Measurements from ENCODE around the gene ABR. TPM values are rescaled to one million over a fixed set of nuclear protein-coding genes. Genes with fewer than 3 reads are reported as not detected.
A peak's percentile ranks its signal among the peaks of the same experiment; 100 is the strongest.

Gene ABR
- total RNA-seq, 1 donor from 2014 or later, result 110 TPM

- TF ChIP-seq CTCF (IDR thresholded peaks at IDR 0.05), result no peak
- no peaks in the 10 kb centered on the region for H3K27me3 Mint-ChIP-seq (ENCODE audit: unreplicated experiment)
- H3K9me3 Mint-ChIP-seq (ENCODE audit: unreplicated experiment), result no peaks in the 10 kb centered on the region
- no peak for DNase-seq (ENCODE audit: extremely low spot score, unreplicated experiment)
- no peak overlapping the region for H3K4me3 Mint-ChIP-seq (ENCODE audit: unreplicated experiment)
- peaks cover 30% of the 10 kb centered on the region for H3K36me3 Mint-ChIP-seq (ENCODE audit: unreplicated experiment)
- H3K4me1 Mint-ChIP-seq (ENCODE audit: unreplicated experiment), result no peaks in the 10 kb centered on the region
- H3K27ac Mint-ChIP-seq (ENCODE audit: unreplicated experiment), result no peak overlapping the region
These were observed 83.6 kb downstream of the ABR start for GRCh38 chr17:1096215-1096614.

- no peak for DNase-seq (ENCODE audit: extremely low spot score, unreplicated experiment)
- Mint-ChIP-seq H3K27me3 (ENCODE audit: unreplicated experiment) (no peaks in the 10 kb centered on the region), H3K4me3 (ENCODE audit: unreplicated experiment) (no peak overlapping the region), H3K36me3 (ENCODE audit: unreplicated experiment) (peaks cover 30% of the 10 kb centered on the region), H3K4me1 (ENCODE audit: unreplicated experiment) (no peaks in the 10 kb centered on the region), H3K9me3 (ENCODE audit: unreplicated experiment) (no peaks in the 10 kb centered on the region), H3K27ac (ENCODE audit: unreplicated experiment) (no peak overlapping the region)
- TF ChIP-seq CTCF (IDR thresholded peaks at IDR 0.05), result no peak
These were observed 84.0 kb downstream of the ABR start for GRCh38 chr17:1095853-1096173.

GRCh38 chr17:1095090-1095852, 84.5 kb downstream of the ABR start:
- H3K27me3 Mint-ChIP-seq (ENCODE audit: unreplicated experiment), result no peaks in the 10 kb centered on the region
- H3K4me3 Mint-ChIP-seq (ENCODE audit: unreplicated experiment), result no peak overlapping the region
- no peak for DNase-seq (ENCODE audit: extremely low spot score, unreplicated experiment)
- no peak overlapping the region for H3K27ac Mint-ChIP-seq (ENCODE audit: unreplicated experiment)
- no peak for TF ChIP-seq CTCF (IDR thresholded peaks at IDR 0.05)
- H3K9me3 Mint-ChIP-seq (ENCODE audit: unreplicated experiment), result no peaks in the 10 kb centered on the region
- H3K4me1 Mint-ChIP-seq (ENCODE audit: unreplicated experiment), result no peaks in the 10 kb centered on the region
- H3K36me3 Mint-ChIP-seq (ENCODE audit: unreplicated experiment), result peaks cover 33% of the 10 kb centered on the region

GRCh38 chr17:1094591-1094990, 85.2 kb downstream of the ABR start:
- peak overlapping the region; percentile 47 for H3K27ac Mint-ChIP-seq (ENCODE audit: unreplicated experiment)

GRCh38 chr17:1091900-1092299, 87.9 kb downstream of the ABR start:
- Mint-ChIP-seq H3K27ac (ENCODE audit: unreplicated experiment) (no peak overlapping the region), H3K4me3 (ENCODE audit: unreplicated experiment) (no peak overlapping the region), H3K36me3 (ENCODE audit: unreplicated experiment) (peaks cover 22% of the 10 kb centered on the region), H3K9me3 (ENCODE audit: unreplicated experiment) (no peaks in the 10 kb centered on the region), H3K4me1 (ENCODE audit: unreplicated experiment) (peaks cover 8% of the 10 kb centered on the region), H3K27me3 (ENCODE audit: unreplicated experiment) (no peaks in the 10 kb centered on the region)
- TF ChIP-seq CTCF (IDR thresholded peaks at IDR 0.05), result no peak
- DNase-seq (ENCODE audit: extremely low spot score, unreplicated experiment), result no peak

More at GRCh38 chr17:1094591-1094990, 85.2 kb downstream of the ABR start:
- H3K4me3 Mint-ChIP-seq (ENCODE audit: unreplicated experiment), result no peak overlapping the region
- H3K27me3 Mint-ChIP-seq (ENCODE audit: unreplicated experiment), result no peaks in the 10 kb centered on the region
- H3K36me3 Mint-ChIP-seq (ENCODE audit: unreplicated experiment), result peaks cover 34% of the 10 kb centered on the region
- DNase-seq (ENCODE audit: extremely low spot score, unreplicated experiment), result no peak
- no peak for TF ChIP-seq CTCF (IDR thresholded peaks at IDR 0.05)
- no peaks in the 10 kb centered on the region for H3K9me3 Mint-ChIP-seq (ENCODE audit: unreplicated experiment)
- no peaks in the 10 kb centered on the region for H3K4me1 Mint-ChIP-seq (ENCODE audit: unreplicated experiment)

All from osteocyte (in vitro differentiated cells).